ENCODE data around the gene SH3TC1.

The SH3TC1 gene

GRCh38 chr4:8285143-8285975, 86.3 kb downstream of the SH3TC1 start:
- H3K36me3 ChIP-seq (ENCODE audit: control insufficient read depth, insufficient read depth, low read length) = peaks cover 3% of the 10 kb centered on the region
- no peak overlapping the region for H3K9ac ChIP-seq (ENCODE audit: low read depth, low read length)
- no peaks in the 10 kb centered on the region for H3K4me1 ChIP-seq (ENCODE audit: control insufficient read depth, insufficient read depth, low read length)
- no peaks in the 10 kb centered on the region for H3K27me3 ChIP-seq (ENCODE audit: control insufficient read depth, insufficient read depth, low read length)
- no peaks in the 10 kb centered on the region for H3K9me3 ChIP-seq (ENCODE audit: control insufficient read depth, insufficient read depth, low read length)
- no peak overlapping the region for H3K4me3 ChIP-seq (ENCODE audit: low read depth, low read length)

- no peak overlapping the region for H3K9ac ChIP-seq (ENCODE audit: low read depth, low read length)
- no peaks in the 10 kb centered on the region for H3K27me3 ChIP-seq (ENCODE audit: control insufficient read depth, insufficient read depth, low read length)
- H3K36me3 ChIP-seq (ENCODE audit: control insufficient read depth, insufficient read depth, low read length) = peaks cover 3% of the 10 kb centered on the region
- no peak overlapping the region for H3K4me3 ChIP-seq (ENCODE audit: low read depth, low read length)
- H3K4me1 ChIP-seq (ENCODE audit: control insufficient read depth, insufficient read depth, low read length) = no peaks in the 10 kb centered on the region
- H3K9me3 ChIP-seq (ENCODE audit: control insufficient read depth, insufficient read depth, low read length) = no peaks in the 10 kb centered on the region
Observed at GRCh38 chr4:8285976-8286718, 87.1 kb downstream of the SH3TC1 start.

GRCh38 chr4:8286719-8287342, 87.7 kb downstream of the SH3TC1 start:
- Histone ChIP-seq H3K9me3 (ENCODE audit: control insufficient read depth, insufficient read depth, low read length) (no peaks in the 10 kb centered on the region), H3K27me3 (ENCODE audit: control insufficient read depth, insufficient read depth, low read length) (no peaks in the 10 kb centered on the region), H3K36me3 (ENCODE audit: control insufficient read depth, insufficient read depth, low read length) (peaks cover 3% of the 10 kb centered on the region), H3K9ac (ENCODE audit: low read depth, low read length) (no peak overlapping the region), H3K4me3 (ENCODE audit: low read depth, low read length) (no peak overlapping the region), H3K4me1 (ENCODE audit: control insufficient read depth, insufficient read depth, low read length) (no peaks in the 10 kb centered on the region)

- Histone ChIP-seq H3K27me3 (ENCODE audit: control insufficient read depth, insufficient read depth, low read length) (no peaks in the 10 kb centered on the region), H3K9me3 (ENCODE audit: control insufficient read depth, insufficient read depth, low read length) (no peaks in the 10 kb centered on the region), H3K4me3 (ENCODE audit: low read depth, low read length) (no peak overlapping the region), H3K36me3 (ENCODE audit: control insufficient read depth, insufficient read depth, low read length) (peaks cover 3% of the 10 kb centered on the region), H3K9ac (ENCODE audit: low read depth, low read length) (no peak overlapping the region), H3K4me1 (ENCODE audit: control insufficient read depth, insufficient read depth, low read length) (no peaks in the 10 kb centered on the region)
Observed at GRCh38 chr4:8287343-8288280, 88.5 kb downstream of the SH3TC1 start.

- Histone ChIP-seq H3K4me1 (ENCODE audit: control insufficient read depth, insufficient read depth, low read length) (no peaks in the 10 kb centered on the region), H3K36me3 (ENCODE audit: control insufficient read depth, insufficient read depth, low read length) (peaks cover 3% of the 10 kb centered on the region), H3K9me3 (ENCODE audit: control insufficient read depth, insufficient read depth, low read length) (no peaks in the 10 kb centered on the region), H3K9ac (ENCODE audit: low read depth, low read length) (no peak overlapping the region), H3K4me3 (ENCODE audit: low read depth, low read length) (no peak overlapping the region), H3K27me3 (ENCODE audit: control insufficient read depth, insufficient read depth, low read length) (no peaks in the 10 kb centered on the region)
Observed at GRCh38 chr4:8289151-8289750, 90.2 kb downstream of the SH3TC1 start.

- Histone ChIP-seq H3K27me3 (ENCODE audit: control insufficient read depth, insufficient read depth, low read length) (no peaks in the 10 kb centered on the region), H3K9ac (ENCODE audit: low read depth, low read length) (no peak overlapping the region), H3K4me1 (ENCODE audit: control insufficient read depth, insufficient read depth, low read length) (no peaks in the 10 kb centered on the region), H3K4me3 (ENCODE audit: low read depth, low read length) (no peak overlapping the region), H3K36me3 (ENCODE audit: control insufficient read depth, insufficient read depth, low read length) (peaks cover 3% of the 10 kb centered on the region), H3K9me3 (ENCODE audit: control insufficient read depth, insufficient read depth, low read length) (no peaks in the 10 kb centered on the region)
Observed at GRCh38 chr4:8289956-8290700, 91.0 kb downstream of the SH3TC1 start.

GRCh38 chr4:8290701-8290970, 91.5 kb downstream of the SH3TC1 start:
- Histone ChIP-seq H3K9me3 (ENCODE audit: control insufficient read depth, insufficient read depth, low read length) (no peaks in the 10 kb centered on the region), H3K36me3 (ENCODE audit: control insufficient read depth, insufficient read depth, low read length) (peaks cover 3% of the 10 kb centered on the region), H3K27me3 (ENCODE audit: control insufficient read depth, insufficient read depth, low read length) (no peaks in the 10 kb centered on the region)

More at GRCh38 chr4:8290701-8290970, 91.5 kb downstream of the SH3TC1 start:
- Histone ChIP-seq H3K4me3 (ENCODE audit: low read depth, low read length) (no peak overlapping the region), H3K4me1 (ENCODE audit: control insufficient read depth, insufficient read depth, low read length) (no peaks in the 10 kb centered on the region), H3K9ac (ENCODE audit: low read depth, low read length) (no peak overlapping the region)

Measured in iPS-15b (cell line).